Panc1 (cell line): ENCODE results near the gene CNDP1. TPM values are rescaled to one million over a fixed set of nuclear protein-coding genes. Genes with fewer than 3 reads are reported as not detected.

Experiments used
- ATAC-seq: fragments of 200-7000 bp; cut with Tn5 transposase; 2 replicates; pipeline ENCODE4 v1.9.1; 2020; ENCODE audit warnings: mild to moderate bottlenecking, moderate library complexity
- BruUV-seq: library from RNA; stranded (reverse); fragments of 400-500 nt; replicated peaks from 2 replicates; lab custom pipeline; 2021; lab: Mats Ljungman, UMichigan
- CTCF ChIA-PET: fragments of 300-600 bp; sonication (Branson Sonifier 250); formaldehyde crosslinking; loops from one replicate; lab custom pipeline; 2022; ENCODE audit warnings: antibody characterized with exemption; lab: Charles Lee
- POLR2A ChIA-PET: fragments of 300-600 bp; sonication (Branson Sonifier 250); formaldehyde crosslinking; loops from one replicate; lab custom pipeline; 2022; ENCODE audit warnings: antibody characterized with exemption; lab: Charles Lee
- DNase-seq: peaks from one replicate; pipeline ENCODE4 v3.0.0-alpha.2; 2010; ENCODE audit warnings: low read depth, low spot score
- H3K27ac ChIP-seq: 2 replicates; pipeline ENCODE4 v1.5.1; 2011; ENCODE audit warnings: mild to moderate bottlenecking, low read length, inconsistent platforms
- H3K27me3 ChIP-seq: fragments of 200-500 bp; sonication (Bioruptor generic); 2 replicates; pipeline ENCODE4 v1.6.0; 2014; ENCODE audit warnings: low read length, inconsistent platforms; ENCODE audit not compliant: control insufficient read depth, insufficient read depth
- H3K36me3 ChIP-seq: fragments of 200-500 bp; sonication (Bioruptor generic); 2 replicates; pipeline ENCODE4 v1.5.1; 2014; ENCODE audit warnings: inconsistent platforms, mild to moderate bottlenecking, low read length, moderate library complexity; ENCODE audit not compliant: control insufficient read depth, insufficient read depth
- H3K4me1 ChIP-seq: 2 replicates; pipeline ENCODE4 v1.5.1; 2011; ENCODE audit warnings: inconsistent platforms, mild to moderate bottlenecking, low read length, moderate library complexity; ENCODE audit not compliant: control insufficient read depth, insufficient read depth
- H3K4me3 ChIP-seq, 2 experiments: 2 replicates each; pipeline ENCODE4 v1.5.1; 2011 to 2012; ENCODE audit warnings: low read depth in 2 of 2, low read length in 2 of 2, mild to moderate bottlenecking in 2 of 2, inconsistent platforms in 1 of 2, moderate library complexity in 1 of 2
- H3K9me3 ChIP-seq: fragments of 200-500 bp; sonication (Bioruptor generic); 2 replicates; pipeline ENCODE4 v1.5.1; 2014; ENCODE audit warnings: low read depth, mild to moderate bottlenecking, inconsistent platforms, low read length, moderate library complexity; ENCODE audit not compliant: control insufficient read depth, insufficient read depth
- POLR2AphosphoS5 ChIP-seq: IDR thresholded peaks from 2 replicates; pipeline ENCODE4 v1.6.1; 2012; ENCODE audit warnings: mild to moderate bottlenecking, low read depth, low read length, moderate library complexity
- SIN3A ChIP-seq: IDR thresholded peaks from 2 replicates; pipeline ENCODE4 v1.6.1; 2012; ENCODE audit warnings: low read depth, mild to moderate bottlenecking, low read length, moderate library complexity, borderline replicate concordance; ENCODE audit not compliant: insufficient read depth
- TCF7L2 ChIP-seq: IDR thresholded peaks from 2 replicates; pipeline ENCODE4 v1.6.1; 2011; ENCODE audit warnings: mild to moderate bottlenecking, low read depth, low read length, inconsistent platforms
- in situ Hi-C: cut with HindIII; loops from 2 replicates; pipeline ENCODE4 v1.10.0; 2016; ENCODE audit warnings: low sequenced_read_pairs, low pct_unique_long_range_greater_than_20kb
- intact Hi-C: fragments of 100-400 bp; cut with micrococcal nuclease; formaldehyde crosslinking; loops from one replicate; pipeline ENCODE4 v1.10.0; 2022; ENCODE audit not compliant: unreplicated experiment
- total RNA-seq: library from RNA; stranded (reverse); gene quantifications from one replicate; pipeline ENCODE4 v1.2.1, GENCODE V29; 2021; ENCODE audit not compliant: unreplicated experiment
- TF ChIP-seq, protein P1 (sequence below): fragments of 450-650 bp; IDR thresholded peaks from 2 replicates; pipeline ENCODE4 v1.5.1; 2017; ENCODE audit warnings: mild to moderate bottlenecking
- TF ChIP-seq, protein P2 (sequence below), 2 experiments: IDR thresholded peaks; 2 replicates each; pipeline ENCODE4 v1.6.1; 2011 to 2012; ENCODE audit warnings: low read depth in 2 of 2, control low read depth in 1 of 2, low read length in 1 of 2, mild to moderate bottlenecking in 1 of 2, moderate library complexity in 1 of 2; ENCODE audit not compliant: insufficient read depth in 1 of 2

CNDP1 gene
- total RNA-seq, 1 experiment from 2014 or later = not detected

DNA sequence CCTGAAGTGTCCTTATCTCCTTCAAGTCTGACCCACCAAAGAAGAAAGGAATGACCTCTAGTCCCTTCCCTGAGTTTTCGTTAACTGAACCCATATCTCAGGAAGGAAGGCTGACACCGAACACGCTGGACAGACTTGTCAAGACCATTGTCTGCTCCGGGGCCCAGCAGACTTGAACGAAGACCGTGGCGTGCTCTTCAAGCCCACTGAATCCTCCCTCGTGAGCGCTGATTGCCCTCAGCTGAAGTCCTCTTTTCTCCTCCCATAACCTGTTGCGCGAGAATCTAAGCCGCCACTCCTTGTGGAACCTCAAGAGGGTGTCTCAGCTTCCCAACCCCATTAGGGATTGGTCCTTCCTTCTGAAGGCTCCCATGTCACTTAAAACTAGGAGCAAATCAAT is 634 bp upstream of the CNDP1 start:
- BruUV-seq = no TSS peak
- no peaks in the 10 kb centered on the region for H3K4me1 ChIP-seq
- in situ Hi-C loops (no loop called here), intact Hi-C loops (no loop called here)
- no peak overlapping the region for H3K27ac ChIP-seq
- H3K4me3 ChIP-seq = no peak overlapping the region
- TF ChIP-seq, protein P1, sequence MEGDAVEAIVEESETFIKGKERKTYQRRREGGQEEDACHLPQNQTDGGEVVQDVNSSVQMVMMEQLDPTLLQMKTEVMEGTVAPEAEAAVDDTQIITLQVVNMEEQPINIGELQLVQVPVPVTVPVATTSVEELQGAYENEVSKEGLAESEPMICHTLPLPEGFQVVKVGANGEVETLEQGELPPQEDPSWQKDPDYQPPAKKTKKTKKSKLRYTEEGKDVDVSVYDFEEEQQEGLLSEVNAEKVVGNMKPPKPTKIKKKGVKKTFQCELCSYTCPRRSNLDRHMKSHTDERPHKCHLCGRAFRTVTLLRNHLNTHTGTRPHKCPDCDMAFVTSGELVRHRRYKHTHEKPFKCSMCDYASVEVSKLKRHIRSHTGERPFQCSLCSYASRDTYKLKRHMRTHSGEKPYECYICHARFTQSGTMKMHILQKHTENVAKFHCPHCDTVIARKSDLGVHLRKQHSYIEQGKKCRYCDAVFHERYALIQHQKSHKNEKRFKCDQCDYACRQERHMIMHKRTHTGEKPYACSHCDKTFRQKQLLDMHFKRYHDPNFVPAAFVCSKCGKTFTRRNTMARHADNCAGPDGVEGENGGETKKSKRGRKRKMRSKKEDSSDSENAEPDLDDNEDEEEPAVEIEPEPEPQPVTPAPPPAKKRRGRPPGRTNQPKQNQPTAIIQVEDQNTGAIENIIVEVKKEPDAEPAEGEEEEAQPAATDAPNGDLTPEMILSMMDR = no peak
- TF ChIP-seq POLR2AphosphoS5 = no peak
- no peak for TF ChIP-seq SIN3A
- TF ChIP-seq TCF7L2 = no peak
- TF ChIP-seq, protein P2, sequence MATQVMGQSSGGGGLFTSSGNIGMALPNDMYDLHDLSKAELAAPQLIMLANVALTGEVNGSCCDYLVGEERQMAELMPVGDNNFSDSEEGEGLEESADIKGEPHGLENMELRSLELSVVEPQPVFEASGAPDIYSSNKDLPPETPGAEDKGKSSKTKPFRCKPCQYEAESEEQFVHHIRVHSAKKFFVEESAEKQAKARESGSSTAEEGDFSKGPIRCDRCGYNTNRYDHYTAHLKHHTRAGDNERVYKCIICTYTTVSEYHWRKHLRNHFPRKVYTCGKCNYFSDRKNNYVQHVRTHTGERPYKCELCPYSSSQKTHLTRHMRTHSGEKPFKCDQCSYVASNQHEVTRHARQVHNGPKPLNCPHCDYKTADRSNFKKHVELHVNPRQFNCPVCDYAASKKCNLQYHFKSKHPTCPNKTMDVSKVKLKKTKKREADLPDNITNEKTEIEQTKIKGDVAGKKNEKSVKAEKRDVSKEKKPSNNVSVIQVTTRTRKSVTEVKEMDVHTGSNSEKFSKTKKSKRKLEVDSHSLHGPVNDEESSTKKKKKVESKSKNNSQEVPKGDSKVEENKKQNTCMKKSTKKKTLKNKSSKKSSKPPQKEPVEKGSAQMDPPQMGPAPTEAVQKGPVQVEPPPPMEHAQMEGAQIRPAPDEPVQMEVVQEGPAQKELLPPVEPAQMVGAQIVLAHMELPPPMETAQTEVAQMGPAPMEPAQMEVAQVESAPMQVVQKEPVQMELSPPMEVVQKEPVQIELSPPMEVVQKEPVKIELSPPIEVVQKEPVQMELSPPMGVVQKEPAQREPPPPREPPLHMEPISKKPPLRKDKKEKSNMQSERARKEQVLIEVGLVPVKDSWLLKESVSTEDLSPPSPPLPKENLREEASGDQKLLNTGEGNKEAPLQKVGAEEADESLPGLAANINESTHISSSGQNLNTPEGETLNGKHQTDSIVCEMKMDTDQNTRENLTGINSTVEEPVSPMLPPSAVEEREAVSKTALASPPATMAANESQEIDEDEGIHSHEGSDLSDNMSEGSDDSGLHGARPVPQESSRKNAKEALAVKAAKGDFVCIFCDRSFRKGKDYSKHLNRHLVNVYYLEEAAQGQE (IDR thresholded peaks at IDR 0.05; ENCODE audit: insufficient read depth in 1 of 2, low read depth in 2 of 2, low read length in 1 of 2) = no peak
- CTCF ChIA-PET = interaction anchor here (0.6 kb wide), 1 partner anchor 18 kb away, joined by 6 read pairs; no protein-coding TSS in a partner anchor
- no peaks in the 10 kb centered on the region for H3K9me3 ChIP-seq
- peaks cover 4% of the 10 kb centered on the region; the same call in 1 of the 2 replicates for H3K27me3 ChIP-seq
- POLR2A ChIA-PET = no interaction called here
- DNase-seq (no peak), ATAC-seq (no peak)
- no peaks in the 10 kb centered on the region for H3K36me3 ChIP-seq

DNA sequence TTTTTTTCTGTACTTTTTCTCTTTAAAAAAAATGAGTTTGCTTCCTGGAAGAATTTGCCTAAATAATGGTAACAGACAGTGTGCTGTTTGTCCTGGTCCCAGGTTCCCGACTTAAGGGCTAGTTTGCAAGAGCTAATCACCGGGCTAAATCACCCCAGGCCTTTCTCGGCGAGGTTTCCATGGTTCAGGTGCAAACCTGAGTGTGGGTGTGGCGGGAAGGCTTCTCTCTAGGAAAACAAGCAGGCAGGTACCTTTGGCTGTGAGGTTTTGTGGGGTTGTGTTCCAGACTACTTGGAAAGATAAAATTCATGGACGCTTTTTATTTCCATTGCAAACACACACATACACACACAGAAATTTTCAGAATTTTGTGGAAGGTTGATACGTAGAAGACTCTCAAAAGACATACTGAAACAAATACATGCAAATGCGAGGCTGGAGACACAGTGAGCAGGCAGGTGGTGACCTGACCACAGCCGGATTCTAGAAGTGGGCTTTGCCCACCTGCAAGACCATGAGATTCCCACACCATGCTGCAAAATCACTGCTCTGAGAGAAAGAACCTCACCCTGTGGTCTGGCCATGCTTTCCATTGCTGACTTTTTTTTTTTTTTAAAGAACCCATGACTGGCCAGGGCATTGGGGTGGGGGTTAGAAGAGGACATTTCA is 815 bp downstream of the CNDP1 start:
- Histone ChIP-seq H3K27ac (no peak overlapping the region), H3K27me3 (peaks cover 4% of the 10 kb centered on the region; the same call in 1 of the 2 replicates), H3K36me3 (no peaks in the 10 kb centered on the region), H3K9me3 (no peaks in the 10 kb centered on the region), H3K4me3 (no peak overlapping the region), H3K4me1 (no peaks in the 10 kb centered on the region)
- POLR2A ChIA-PET = no interaction called here
- in situ Hi-C loops = no loop called here
- CTCF ChIA-PET = no interaction called here
- BruUV-seq = no TSS peak
- no peak for ATAC-seq
- TF ChIP-seq TCF7L2 (no peak), SIN3A (no peak), POLR2AphosphoS5 (no peak)
- TF ChIP-seq, protein P1 = no peak
- TF ChIP-seq, protein P2 (IDR thresholded peaks at IDR 0.05; ENCODE audit: insufficient read depth in 1 of 2, low read depth in 2 of 2, low read length in 1 of 2) = no peak
- DNase-seq = no peak
- intact Hi-C loops = no loop called here
